Kidney (tissue), 14 donors: Measurements from ENCODE around the gene SORBS1. TPM values are rescaled to one million over a fixed set of nuclear protein-coding genes. Genes with fewer than 3 reads are reported as not detected.
A peak's percentile ranks its signal among the peaks of the same experiment; 100 is the strongest.

Experiments
- DNase-seq, 5 donors: peaks; one replicate each; pipeline ENCODE4 v3.0.0-alpha.2; 2013 to 2020
- FAIRE-seq: peaks from 2 replicates; lab custom pipeline; 2012; peaks lifted over from hg19 to GRCh38; lab: Jason Lieb, UNC
- H3K27ac ChIP-seq, 2 donors: one replicate each; pipeline ENCODE4 v1.7.0; 2013; ENCODE audit warnings: low read depth in 2 of 2, low read length in 2 of 2, inconsistent platforms in 1 of 2
- H3K27me3 ChIP-seq: one replicate; pipeline ENCODE4 v1.7.1; 2013; ENCODE audit warnings: low read length, inconsistent platforms; ENCODE audit not compliant: control insufficient read depth, insufficient read depth
- H3K36me3 ChIP-seq, 3 donors: one replicate each; pipeline versions ENCODE4 v1.7.0 to v1.7.1; 2013; ENCODE audit warnings: low read length in 3 of 3, control low read depth in 1 of 3, inconsistent platforms in 1 of 3; ENCODE audit not compliant: insufficient read depth in 3 of 3, control insufficient read depth in 2 of 3
- H3K4me1 ChIP-seq, 3 donors: one replicate each; pipeline versions ENCODE4 v1.7.0 to v1.7.1; 2013; ENCODE audit warnings: low read length in 3 of 3, inconsistent platforms in 1 of 3, low read depth in 1 of 3; ENCODE audit not compliant: control insufficient read depth in 2 of 3, insufficient read depth in 2 of 3
- H3K4me3 ChIP-seq, 3 donors: one replicate each; pipeline versions ENCODE4 v1.7.0 to v1.8.1; 2013; ENCODE audit warnings: low read length in 3 of 3, control low read depth in 1 of 3, inconsistent platforms in 1 of 3
- H3K9ac ChIP-seq, 3 donors: one replicate each; pipeline versions ENCODE4 v1.7.0 to v1.7.1; 2013; ENCODE audit warnings: low read length in 3 of 3, control low read depth in 1 of 3, inconsistent platforms in 1 of 3
- H3K9me3 ChIP-seq, 3 donors: one replicate each; pipeline versions ENCODE4 v1.7.0 to v1.7.1; 2013; ENCODE audit warnings: low read length in 3 of 3, control low read depth in 1 of 3, inconsistent platforms in 1 of 3; ENCODE audit not compliant: control insufficient read depth in 2 of 3, insufficient read depth in 1 of 3
- CTCF ChIP-seq: IDR thresholded peaks from 3 replicates; pipeline ENCODE4 v1.5.1; 2012; ENCODE audit warnings: mild to moderate bottlenecking, moderate library complexity, borderline replicate concordance; ENCODE audit not compliant: insufficient read depth; ENCODE audit errors: extremely low read depth
- intact Hi-C: fragments of 100-400 bp; cut with DNase I; formaldehyde crosslinking; loops from one replicate; pipeline ENCODE4 v1.11.1; 2022
- polyA plus RNA-seq: library from polyadenylated mRNA; stranded (reverse); fragments of 350-450 nt; fragmentation: Illumina TruSeq; extraction: RNeasy Lipid Tissue Mini Kit (QIAGEN cat#74804); gene quantifications from one replicate; pipeline ENCODE4 v1.2.3, GENCODE V29; 2014; ENCODE audit warnings: low read depth, low replicate concordance; ENCODE audit not compliant: insufficient read depth
- total RNA-seq: library from RNA; stranded (reverse); fragmentation: NEBNext Ultra II Directional; extraction: Animal tissue kit (Norgen Biotek cat#: 25700); gene quantifications from one replicate; pipeline ENCODE4 v1.2.1, GENCODE V29; 2021
- donor health status: control.
- donor health status: control.
- donor health status: control.
- donor health status: control.
- donor health status: control.
- donor health status: DM: yes; HTN: yes; CAD: no.
- donor health status: Normal renal cell carcinoma (clear cell type).

SORBS1 gene
- total and polyA plus RNA-seq, 2 donors from 2014 or later, result 12.2 to 91.7 TPM

DNA sequence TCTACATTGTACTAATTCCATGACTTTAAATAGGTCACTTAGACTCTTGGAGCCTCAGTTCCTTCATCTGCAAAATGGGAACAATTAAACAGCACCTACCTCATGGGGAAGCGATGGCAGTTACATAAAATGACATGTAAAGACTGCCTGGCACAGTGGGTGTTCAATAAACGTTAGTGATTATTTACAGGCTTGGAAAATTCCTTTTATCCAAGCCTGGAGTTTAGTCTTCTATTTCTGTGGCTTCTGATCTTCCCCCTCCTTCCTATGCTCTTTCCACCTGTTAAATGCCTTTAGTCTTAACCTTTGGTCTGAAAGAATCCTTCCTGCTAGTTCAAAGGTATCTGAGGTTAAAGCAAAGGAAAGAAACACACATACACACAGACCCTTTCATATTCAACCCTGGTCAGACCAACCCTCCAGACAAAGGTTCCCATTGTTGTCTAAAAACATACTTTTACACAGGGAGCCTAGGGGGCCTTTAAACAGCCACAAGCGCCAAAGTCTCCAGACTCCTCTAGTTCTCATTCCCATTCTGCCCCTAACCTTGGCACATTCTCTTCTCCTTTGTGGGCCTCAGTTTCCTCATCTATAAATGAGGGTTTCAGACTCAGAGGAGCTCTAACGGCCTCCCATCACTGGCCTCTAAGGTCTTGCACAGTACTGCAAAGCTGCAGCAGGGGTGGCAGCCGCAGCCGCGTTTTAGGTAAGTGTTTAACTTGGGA is 21.4 kb downstream of the SORBS1 start:
- Histone ChIP-seq H3K27me3 (no peaks in the 10 kb centered on the region), H3K4me3 (no peak overlapping the region), H3K36me3 (no peaks in the 10 kb centered on the region), H3K9ac (no peak overlapping the region), H3K9me3 (no peaks in the 10 kb centered on the region), H3K4me1 (peaks cover 0 to 49% (median 25%) of the 10 kb centered on the region in 3 donors), H3K27ac (no peak overlapping the region)
- no peak for TF ChIP-seq CTCF
- intact Hi-C loops, result no loop called here
- DNase-seq, result no peak
- no peak for FAIRE-seq

DNA sequence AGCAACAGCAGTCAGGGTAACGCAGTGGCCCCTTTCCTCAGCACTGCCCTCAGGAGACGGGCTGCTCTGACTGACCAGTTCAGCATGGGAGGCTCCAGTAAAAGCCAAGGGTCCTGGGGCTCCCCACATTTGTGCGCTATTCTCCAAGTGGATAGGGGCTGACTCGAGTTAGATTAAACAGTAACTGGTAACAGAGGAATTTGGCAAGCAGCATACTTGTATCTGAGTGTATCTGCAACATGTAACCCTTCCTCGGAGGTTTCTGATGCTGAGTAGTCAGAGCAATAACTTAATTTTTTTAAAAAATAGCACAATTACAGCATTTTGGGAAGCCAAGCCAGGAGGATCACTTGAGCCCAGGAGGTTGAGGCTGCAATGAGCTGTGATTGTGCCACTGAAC is 22.8 kb downstream of the SORBS1 start:
- peaks cover 0 to 42% (median 20%) of the 10 kb centered on the region in 3 donors for H3K4me1 ChIP-seq
- no peak overlapping the region for H3K4me3 ChIP-seq
- no peak for TF ChIP-seq CTCF
- H3K27ac ChIP-seq, result peak overlapping the region in 1 of 2 donors; percentile 33
- no peaks in the 10 kb centered on the region for H3K27me3 ChIP-seq
- H3K9me3 ChIP-seq, result no peaks in the 10 kb centered on the region
- no peak overlapping the region for H3K9ac ChIP-seq
- intact Hi-C loops, result no loop called here
- no peak for FAIRE-seq
- H3K36me3 ChIP-seq, result no peaks in the 10 kb centered on the region
- no peak for DNase-seq

GRCh38 chr10:95537542-95537927 is 23.6 kb downstream of the SORBS1 start:
- DNase-seq (no peak), FAIRE-seq (no peak)
- Histone ChIP-seq H3K9me3 (no peaks in the 10 kb centered on the region), H3K4me3 (no peak overlapping the region), H3K36me3 (no peaks in the 10 kb centered on the region), H3K9ac (no peak overlapping the region), H3K4me1 (peaks cover 0 to 34% (median 20%) of the 10 kb centered on the region in 3 donors), H3K27ac (no peak overlapping the region), H3K27me3 (no peaks in the 10 kb centered on the region)
- intact Hi-C loops, result no loop called here
- no peak for TF ChIP-seq CTCF
